SK-N-SH treated with all-trans-retinoic acid at 6 μM for 48 hours (cell line): ENCODE data around the gene SCPEP1.

ENCODE experiments used
- ATAC-seq: fragments of 200-7000 bp; cut with Tn5 transposase; 3 replicates; pipeline ENCODE4 v1.9.1; 2020; ENCODE audit warnings: mild to moderate bottlenecking, moderate library complexity
- ARNTL ChIP-seq: fragments of 450-650 bp; formaldehyde crosslinking; IDR thresholded peaks from 2 replicates; pipeline ENCODE4 v1.5.0; 2020; ENCODE audit warnings: low read depth, mild to moderate bottlenecking, moderate library complexity, borderline replicate concordance
- BACH2 ChIP-seq: fragments of 250-450 bp; sonication (Bioruptor Pico); IDR thresholded peaks from 2 replicates; pipeline ENCODE4 v1.9.0; 2021; ENCODE audit warnings: mild to moderate bottlenecking, borderline replicate concordance
- CSDC2 ChIP-seq: fragments of 250-450 bp; sonication (Bioruptor Pico); IDR thresholded peaks from 2 replicates; pipeline ENCODE4 v1.5.0; 2020; ENCODE audit warnings: mild to moderate bottlenecking, moderate library complexity
- ESRRG ChIP-seq: fragments of 250-450 bp; sonication (Bioruptor Pico); IDR thresholded peaks from 2 replicates; pipeline ENCODE4 v1.6.1; 2021; ENCODE audit warnings: mild to moderate bottlenecking
- GLIS3 ChIP-seq: fragments of 250-450 bp; sonication (Bioruptor Pico); IDR thresholded peaks from 2 replicates; pipeline ENCODE4 v1.5.0; 2020; ENCODE audit warnings: mild to moderate bottlenecking, moderate library complexity
- ISL1 ChIP-seq: fragments of 250-450 bp; sonication (Bioruptor Pico); IDR thresholded peaks from 2 replicates; pipeline ENCODE4 v2.1.2; 2022; ENCODE audit warnings: mild to moderate bottlenecking, moderate library complexity
- OSR1 ChIP-seq: fragments of 250-450 bp; sonication (Bioruptor Pico); IDR thresholded peaks from 2 replicates; pipeline ENCODE4 v1.8.0; 2022; ENCODE audit warnings: moderate library complexity, mild to moderate bottlenecking, inconsistent platforms
- PPARA ChIP-seq: fragments of 250-450 bp; sonication (Bioruptor Pico); IDR thresholded peaks from 2 replicates; pipeline ENCODE4 v1.5.0; 2020; ENCODE audit warnings: mild to moderate bottlenecking, borderline replicate concordance
- RARB ChIP-seq: fragments of 250-450 bp; sonication (Bioruptor Pico); IDR thresholded peaks from 2 replicates; pipeline ENCODE4 v1.8.0; 2021; ENCODE audit warnings: mild to moderate bottlenecking, moderate library complexity
- SNAI2 ChIP-seq: fragments of 250-450 bp; sonication (Bioruptor Pico); IDR thresholded peaks from 2 replicates; pipeline ENCODE4 v1.5.0; 2020; ENCODE audit warnings: mild to moderate bottlenecking, moderate library complexity
- TCF4 ChIP-seq: fragments of 250-450 bp; sonication (Bioruptor Pico); IDR thresholded peaks from 2 replicates; pipeline ENCODE4 v1.8.0; 2021; ENCODE audit warnings: mild to moderate bottlenecking, moderate library complexity, borderline replicate concordance
- TOX ChIP-seq: fragments of 250-450 bp; sonication (Bioruptor Pico); IDR thresholded peaks from 2 replicates; pipeline ENCODE4 v1.8.0; 2021; ENCODE audit warnings: mild to moderate bottlenecking, moderate library complexity, borderline replicate concordance
- ZC3H10 ChIP-seq: fragments of 250-450 bp; sonication (Bioruptor Pico); IDR thresholded peaks from 2 replicates; pipeline ENCODE4 v1.5.1; 2021; ENCODE audit warnings: mild to moderate bottlenecking, moderate library complexity
- ZFP3 ChIP-seq: fragments of 250-450 bp; sonication (Bioruptor Pico); IDR thresholded peaks from 2 replicates; pipeline ENCODE4 v1.5.0; 2020; ENCODE audit warnings: mild to moderate bottlenecking, moderate library complexity
- ZFP30 ChIP-seq: fragments of 450-650 bp; formaldehyde crosslinking; IDR thresholded peaks from 2 replicates; pipeline ENCODE4 v1.5.0; 2022; ENCODE audit warnings: mild to moderate bottlenecking, moderate library complexity
- ZNF565 ChIP-seq: fragments of 450-650 bp; formaldehyde crosslinking; conservative IDR thresholded peaks from 2 replicates; pipeline ENCODE4 v1.5.0; 2020; ENCODE audit warnings: low read depth, mild to moderate bottlenecking, moderate library complexity
- ZNF70 ChIP-seq: fragments of 450-650 bp; formaldehyde crosslinking; IDR thresholded peaks from 2 replicates; pipeline ENCODE4 v1.5.0; 2020; ENCODE audit warnings: mild to moderate bottlenecking, moderate library complexity
- ZNF8 ChIP-seq: fragments of 450-650 bp; formaldehyde crosslinking; IDR thresholded peaks from 2 replicates; pipeline ENCODE4 v1.5.0; 2020; ENCODE audit warnings: mild to moderate bottlenecking, moderate library complexity
- TF ChIP-seq, protein P1 (sequence below): fragments of 250-450 bp; sonication (Bioruptor Pico); IDR thresholded peaks from 2 replicates; pipeline ENCODE4 v1.8.0; 2021; ENCODE audit warnings: low read depth, mild to moderate bottlenecking, moderate library complexity, borderline replicate concordance
- TF ChIP-seq, protein P2 (sequence below): fragments of 250-450 bp; sonication (Bioruptor Pico); IDR thresholded peaks from 2 replicates; pipeline ENCODE4 v1.5.0; 2020; ENCODE audit warnings: mild to moderate bottlenecking, moderate library complexity
- TF ChIP-seq, protein P3 (sequence below): fragments of 250-450 bp; sonication (Bioruptor Pico); IDR thresholded peaks from 2 replicates; pipeline ENCODE4 v1.5.1; 2021; ENCODE audit warnings: mild to moderate bottlenecking, moderate library complexity
- TF ChIP-seq, protein P4 (sequence below): fragments of 250-450 bp; sonication (Bioruptor Pico); IDR thresholded peaks from 2 replicates; pipeline ENCODE4 v1.5.1; 2020; ENCODE audit warnings: low read depth, mild to moderate bottlenecking, moderate library complexity
- TF ChIP-seq, protein P5 (sequence below): fragments of 250-450 bp; sonication (Bioruptor Pico); IDR thresholded peaks from 2 replicates; pipeline ENCODE4 v1.8.0; 2020; ENCODE audit warnings: mild to moderate bottlenecking, moderate library complexity, borderline replicate concordance

The SCPEP1 gene

DNA sequence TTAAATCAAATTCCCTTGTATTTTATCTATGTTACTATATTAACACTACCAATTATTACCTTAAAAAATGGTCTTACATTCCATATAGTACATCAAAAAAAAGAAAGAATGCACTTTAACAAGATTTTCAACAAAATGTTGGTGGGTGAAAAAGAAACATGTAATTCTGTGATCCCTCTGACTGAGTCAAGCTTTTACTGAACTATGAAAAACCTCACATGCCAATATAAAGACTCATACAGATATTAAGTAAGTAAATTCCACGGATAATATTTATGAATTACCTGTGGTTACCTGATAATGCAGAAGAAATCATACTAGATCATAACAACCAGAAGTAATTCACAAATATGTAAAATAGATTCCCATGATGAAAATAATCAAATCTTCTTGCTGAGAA lies 29.4 kb upstream of the SCPEP1 start:
- TF ChIP-seq, protein P1, sequence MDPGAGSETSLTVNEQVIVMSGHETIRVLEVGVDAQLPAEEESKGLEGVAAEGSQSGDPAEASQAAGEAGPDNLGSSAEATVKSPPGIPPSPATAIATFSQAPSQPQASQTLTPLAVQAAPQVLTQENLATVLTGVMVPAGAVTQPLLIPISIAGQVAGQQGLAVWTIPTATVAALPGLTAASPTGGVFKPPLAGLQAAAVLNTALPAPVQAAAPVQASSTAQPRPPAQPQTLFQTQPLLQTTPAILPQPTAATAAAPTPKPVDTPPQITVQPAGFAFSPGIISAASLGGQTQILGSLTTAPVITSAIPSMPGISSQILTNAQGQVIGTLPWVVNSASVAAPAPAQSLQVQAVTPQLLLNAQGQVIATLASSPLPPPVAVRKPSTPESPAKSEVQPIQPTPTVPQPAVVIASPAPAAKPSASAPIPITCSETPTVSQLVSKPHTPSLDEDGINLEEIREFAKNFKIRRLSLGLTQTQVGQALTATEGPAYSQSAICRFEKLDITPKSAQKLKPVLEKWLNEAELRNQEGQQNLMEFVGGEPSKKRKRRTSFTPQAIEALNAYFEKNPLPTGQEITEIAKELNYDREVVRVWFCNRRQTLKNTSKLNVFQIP (CRISPR knock-in tag), result no peak
- TF ChIP-seq, protein P2, sequence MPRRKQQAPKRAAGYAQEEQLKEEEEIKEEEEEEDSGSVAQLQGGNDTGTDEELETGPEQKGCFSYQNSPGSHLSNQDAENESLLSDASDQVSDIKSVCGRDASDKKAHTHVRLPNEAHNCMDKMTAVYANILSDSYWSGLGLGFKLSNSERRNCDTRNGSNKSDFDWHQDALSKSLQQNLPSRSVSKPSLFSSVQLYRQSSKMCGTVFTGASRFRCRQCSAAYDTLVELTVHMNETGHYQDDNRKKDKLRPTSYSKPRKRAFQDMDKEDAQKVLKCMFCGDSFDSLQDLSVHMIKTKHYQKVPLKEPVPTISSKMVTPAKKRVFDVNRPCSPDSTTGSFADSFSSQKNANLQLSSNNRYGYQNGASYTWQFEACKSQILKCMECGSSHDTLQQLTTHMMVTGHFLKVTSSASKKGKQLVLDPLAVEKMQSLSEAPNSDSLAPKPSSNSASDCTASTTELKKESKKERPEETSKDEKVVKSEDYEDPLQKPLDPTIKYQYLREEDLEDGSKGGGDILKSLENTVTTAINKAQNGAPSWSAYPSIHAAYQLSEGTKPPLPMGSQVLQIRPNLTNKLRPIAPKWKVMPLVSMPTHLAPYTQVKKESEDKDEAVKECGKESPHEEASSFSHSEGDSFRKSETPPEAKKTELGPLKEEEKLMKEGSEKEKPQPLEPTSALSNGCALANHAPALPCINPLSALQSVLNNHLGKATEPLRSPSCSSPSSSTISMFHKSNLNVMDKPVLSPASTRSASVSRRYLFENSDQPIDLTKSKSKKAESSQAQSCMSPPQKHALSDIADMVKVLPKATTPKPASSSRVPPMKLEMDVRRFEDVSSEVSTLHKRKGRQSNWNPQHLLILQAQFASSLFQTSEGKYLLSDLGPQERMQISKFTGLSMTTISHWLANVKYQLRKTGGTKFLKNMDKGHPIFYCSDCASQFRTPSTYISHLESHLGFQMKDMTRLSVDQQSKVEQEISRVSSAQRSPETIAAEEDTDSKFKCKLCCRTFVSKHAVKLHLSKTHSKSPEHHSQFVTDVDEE (CRISPR knock-in tag), result no peak
- TF ChIP-seq CSDC2, result no peak
- no peak for TF ChIP-seq TCF4 (CRISPR knock-in tag)
- no peak for TF ChIP-seq ARNTL
- no peak for TF ChIP-seq ZNF8 (CRISPR knock-in tag)
- TF ChIP-seq TOX (CRISPR knock-in tag), result no peak
- no peak for TF ChIP-seq OSR1 (CRISPR knock-in tag)
- TF ChIP-seq ZNF565, result no peak
- TF ChIP-seq SNAI2, result no peak
- TF ChIP-seq ZFP30, result no peak
- no peak for TF ChIP-seq ISL1 (CRISPR knock-in tag)
- no peak for TF ChIP-seq ESRRG
- TF ChIP-seq GLIS3, result no peak
- no peak for ATAC-seq

DNA sequence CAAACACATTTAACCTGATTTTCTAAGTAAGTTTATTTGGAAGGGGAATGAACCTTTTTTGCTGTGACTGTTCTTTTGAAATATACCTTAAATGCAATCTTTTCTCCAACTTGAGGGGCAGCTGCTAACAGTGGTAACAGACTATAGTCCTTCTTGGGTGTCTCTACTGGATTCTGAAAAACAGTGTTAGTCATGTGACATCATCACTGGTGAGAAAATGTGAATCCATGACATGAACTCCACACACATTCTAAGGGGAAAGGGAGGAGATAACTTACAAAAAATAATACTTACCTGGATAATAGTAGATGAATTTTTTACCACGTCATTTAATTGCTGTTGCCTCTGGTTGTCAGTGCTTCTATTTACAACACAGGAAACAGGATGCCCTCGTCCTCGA lies 28.3 kb upstream of the SCPEP1 start:
- TF ChIP-seq, protein P3, sequence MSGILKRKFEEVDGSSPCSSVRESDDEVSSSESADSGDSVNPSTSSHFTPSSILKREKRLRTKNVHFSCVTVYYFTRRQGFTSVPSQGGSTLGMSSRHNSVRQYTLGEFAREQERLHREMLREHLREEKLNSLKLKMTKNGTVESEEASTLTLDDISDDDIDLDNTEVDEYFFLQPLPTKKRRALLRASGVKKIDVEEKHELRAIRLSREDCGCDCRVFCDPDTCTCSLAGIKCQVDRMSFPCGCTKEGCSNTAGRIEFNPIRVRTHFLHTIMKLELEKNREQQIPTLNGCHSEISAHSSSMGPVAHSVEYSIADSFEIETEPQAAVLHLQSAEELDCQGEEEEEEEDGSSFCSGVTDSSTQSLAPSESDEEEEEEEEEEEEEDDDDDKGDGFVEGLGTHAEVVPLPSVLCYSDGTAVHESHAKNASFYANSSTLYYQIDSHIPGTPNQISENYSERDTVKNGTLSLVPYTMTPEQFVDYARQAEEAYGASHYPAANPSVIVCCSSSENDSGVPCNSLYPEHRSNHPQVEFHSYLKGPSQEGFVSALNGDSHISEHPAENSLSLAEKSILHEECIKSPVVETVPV (CRISPR knock-in tag), result no peak
- TF ChIP-seq ZNF8 (CRISPR knock-in tag) (no peak), PPARA (no peak), ESRRG (no peak), OSR1 (CRISPR knock-in tag) (no peak), GLIS3 (no peak), SNAI2 (no peak), BACH2 (CRISPR knock-in tag) (no peak), ZFP30 (no peak), TCF4 (CRISPR knock-in tag) (no peak), ZNF565 (no peak), CSDC2 (no peak), RARB (CRISPR knock-in tag) (no peak), ZC3H10 (CRISPR knock-in tag) (no peak), ZFP3 (CRISPR knock-in tag) (no peak), ZNF70 (no peak)
- TF ChIP-seq, protein P2 (CRISPR knock-in tag), result no peak
- TF ChIP-seq, protein P4, sequence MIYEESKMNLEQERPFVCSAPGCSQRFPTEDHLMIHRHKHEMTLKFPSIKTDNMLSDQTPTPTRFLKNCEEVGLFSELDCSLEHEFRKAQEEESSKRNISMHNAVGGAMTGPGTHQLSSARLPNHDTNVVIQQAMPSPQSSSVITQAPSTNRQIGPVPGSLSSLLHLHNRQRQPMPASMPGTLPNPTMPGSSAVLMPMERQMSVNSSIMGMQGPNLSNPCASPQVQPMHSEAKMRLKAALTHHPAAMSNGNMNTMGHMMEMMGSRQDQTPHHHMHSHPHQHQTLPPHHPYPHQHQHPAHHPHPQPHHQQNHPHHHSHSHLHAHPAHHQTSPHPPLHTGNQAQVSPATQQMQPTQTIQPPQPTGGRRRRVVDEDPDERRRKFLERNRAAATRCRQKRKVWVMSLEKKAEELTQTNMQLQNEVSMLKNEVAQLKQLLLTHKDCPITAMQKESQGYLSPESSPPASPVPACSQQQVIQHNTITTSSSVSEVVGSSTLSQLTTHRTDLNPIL (CRISPR knock-in tag), result no peak
- TF ChIP-seq, protein P5, sequence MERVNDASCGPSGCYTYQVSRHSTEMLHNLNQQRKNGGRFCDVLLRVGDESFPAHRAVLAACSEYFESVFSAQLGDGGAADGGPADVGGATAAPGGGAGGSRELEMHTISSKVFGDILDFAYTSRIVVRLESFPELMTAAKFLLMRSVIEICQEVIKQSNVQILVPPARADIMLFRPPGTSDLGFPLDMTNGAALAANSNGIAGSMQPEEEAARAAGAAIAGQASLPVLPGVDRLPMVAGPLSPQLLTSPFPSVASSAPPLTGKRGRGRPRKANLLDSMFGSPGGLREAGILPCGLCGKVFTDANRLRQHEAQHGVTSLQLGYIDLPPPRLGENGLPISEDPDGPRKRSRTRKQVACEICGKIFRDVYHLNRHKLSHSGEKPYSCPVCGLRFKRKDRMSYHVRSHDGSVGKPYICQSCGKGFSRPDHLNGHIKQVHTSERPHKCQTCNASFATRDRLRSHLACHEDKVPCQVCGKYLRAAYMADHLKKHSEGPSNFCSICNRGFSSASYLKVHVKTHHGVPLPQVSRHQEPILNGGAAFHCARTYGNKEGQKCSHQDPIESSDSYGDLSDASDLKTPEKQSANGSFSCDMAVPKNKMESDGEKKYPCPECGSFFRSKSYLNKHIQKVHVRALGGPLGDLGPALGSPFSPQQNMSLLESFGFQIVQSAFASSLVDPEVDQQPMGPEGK (CRISPR knock-in tag), result no peak
- TF ChIP-seq, protein P1 (CRISPR knock-in tag), result no peak
- TF ChIP-seq, all 23 proteins: peak for 0
- ATAC-seq, result no peak
